Measurements from ENCODE around the gene IFITM10. TPM values are rescaled to one million over a fixed set of nuclear protein-coding genes. Genes with fewer than 3 reads are reported as not detected.

Gene IFITM10
- total and polyA plus RNA-seq, 2 donors (not counting 1 experiment from before 2014, with no cell fraction given), result 0.09 to 1.7 TPM

GRCh38 chr11:1792461-1792860, 42.1 kb upstream of the IFITM10 start:
- Histone ChIP-seq H3K4me2 (replicated peaks; ENCODE audit: low read depth, low read length, poor library complexity, severe bottlenecking) (no peak overlapping the region), H3K4me1 (ENCODE audit: control insufficient read depth in 2 of 2, insufficient read depth in 2 of 2, low read length in 2 of 2) (no peaks in the 10 kb centered on the region), H3K27ac (ENCODE audit: low read length in 2 of 2) (no peak overlapping the region), H3K27me3 (replicated peaks in 1 of 4; ENCODE audit: control extremely low read depth in 1 of 4, control insufficient read depth in 3 of 4, insufficient read depth in 4 of 4, low read length in 3 of 4) (peaks cover 0 to 7% (median 0%) of the 10 kb centered on the region in 4 experiments), H4K20me1 (ENCODE audit: control insufficient read depth, insufficient read depth, low read length, poor library complexity, severe bottlenecking) (no peaks in the 10 kb centered on the region), H3K79me2 (ENCODE audit: control insufficient read depth, insufficient read depth, low read length) (no peaks in the 10 kb centered on the region), H3K9me3 (ENCODE audit: control extremely low read depth in 1 of 3, control insufficient read depth in 2 of 3, insufficient read depth in 1 of 3, low read length in 2 of 3) (no peaks in the 10 kb centered on the region), H3K36me3 (replicated peaks in 1 of 2; ENCODE audit: control extremely low read depth in 1 of 2, control insufficient read depth in 1 of 2, extremely low read depth in 1 of 2, insufficient read depth in 2 of 2, low read length in 1 of 2) (no peaks in the 10 kb centered on the region), H3K4me3 (ENCODE audit: control extremely low read depth in 1 of 5, extremely low read depth in 1 of 5, insufficient read depth in 1 of 5, low read depth in 2 of 5, low read length in 4 of 5) (no peak overlapping the region), H2AFZ (ENCODE audit: insufficient read depth, low read depth, low read length, poor library complexity, severe bottlenecking) (no peak overlapping the region), H3K9ac (ENCODE audit: low read length) (no peak overlapping the region)
- ChIA-PET POLR2A (interaction anchor here (0.6 kb wide), 1 partner anchor 64 kb away, joined by 3 read pairs; no protein-coding TSS in a partner anchor), CTCF (interaction anchor here (0.7 kb wide), 1 partner anchor 815 kb away, joined by 4 read pairs; no protein-coding TSS in a partner anchor)
- DNase-seq, result no peak
- H3K27me3 Mint-ChIP-seq, result peaks cover 32% of the 10 kb centered on the region
- no peaks in the 10 kb centered on the region for H3K9me3 Mint-ChIP-seq (ENCODE audit: insufficient read depth)
- intact Hi-C loops (cut with micrococcal nuclease), result no loop called here
- WGBS (ENCODE audit: insufficient coverage), result 78% methylated on average over 10 of the region's 12 CpGs
- peaks cover 2% of the 10 kb centered on the region for H3K4me1 Mint-ChIP-seq
- no peak for ATAC-seq (ENCODE audit: low read depth)
- H3K27ac Mint-ChIP-seq, result no peak overlapping the region
- H3K4me3 Mint-ChIP-seq, result no peak overlapping the region
- TF ChIP-seq CTCF (IDR thresholded peaks at IDR 0.05) (no peak), EZH2 (IDR thresholded peaks at IDR 0.05; ENCODE audit: borderline replicate concordance, insufficient read depth, low read depth, low read length, poor library complexity, severe bottlenecking) (no peak)

DNA sequence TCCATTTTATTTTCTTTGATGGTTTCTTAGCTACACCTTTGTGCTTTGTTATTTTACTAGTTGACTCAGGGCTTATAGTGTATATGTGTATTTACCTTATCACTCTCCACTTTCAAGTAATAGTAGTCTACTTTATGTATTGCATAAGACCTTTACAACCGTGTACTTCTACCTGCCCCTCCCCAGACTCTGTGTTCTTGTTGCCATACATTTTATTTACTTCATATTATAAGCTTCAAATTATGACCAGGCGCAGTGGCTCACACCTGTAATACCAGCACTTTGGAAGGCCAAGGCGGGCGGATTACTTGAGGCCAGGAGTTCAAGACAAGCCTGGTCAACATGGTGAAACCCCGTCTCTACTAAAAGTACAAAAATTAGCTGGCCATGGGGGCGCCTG, 41.5 kb upstream of the IFITM10 start:
- H3K4me1 Mint-ChIP-seq, result peaks cover 2% of the 10 kb centered on the region
- DNase-seq, result no peak
- intact Hi-C loops (cut with micrococcal nuclease), result no loop called here

More for the DNA sequence above, 41.5 kb upstream of the IFITM10 start:
- H3K9me3 Mint-ChIP-seq (ENCODE audit: insufficient read depth), result no peaks in the 10 kb centered on the region
- H3K4me3 Mint-ChIP-seq, result no peak overlapping the region
- CTCF ChIA-PET, result interaction anchor here (1.2 kb wide), 1 partner anchor 8 kb away, joined by 5 read pairs; no protein-coding TSS in a partner anchor
- H3K27ac Mint-ChIP-seq, result no peak overlapping the region
- no peak overlapping the region for H3K27ac ChIP-seq (ENCODE audit: low read length in 2 of 2)
- H3K27me3 Mint-ChIP-seq, result peaks cover 28% of the 10 kb centered on the region
- H2AFZ ChIP-seq (ENCODE audit: insufficient read depth, low read depth, low read length, poor library complexity, severe bottlenecking), result no peak overlapping the region
- no peaks in the 10 kb centered on the region for H3K36me3 ChIP-seq (replicated peaks in 1 of 2; ENCODE audit: control extremely low read depth in 1 of 2, control insufficient read depth in 1 of 2, extremely low read depth in 1 of 2, insufficient read depth in 2 of 2, low read length in 1 of 2)
- H3K4me3 ChIP-seq (ENCODE audit: control extremely low read depth in 1 of 5, extremely low read depth in 1 of 5, insufficient read depth in 1 of 5, low read depth in 2 of 5, low read length in 4 of 5), result no peak overlapping the region
- 100% methylated on average over 4 of the region's 6 CpGs for WGBS (ENCODE audit: insufficient coverage)
- H3K9me3 ChIP-seq (ENCODE audit: control extremely low read depth in 1 of 3, control insufficient read depth in 2 of 3, insufficient read depth in 1 of 3, low read length in 2 of 3), result no peaks in the 10 kb centered on the region
- H4K20me1 ChIP-seq (ENCODE audit: control insufficient read depth, insufficient read depth, low read length, poor library complexity, severe bottlenecking), result no peaks in the 10 kb centered on the region
- POLR2A ChIA-PET, result no interaction called here
- no peaks in the 10 kb centered on the region for H3K79me2 ChIP-seq (ENCODE audit: control insufficient read depth, insufficient read depth, low read length)
- TF ChIP-seq CTCF (IDR thresholded peaks at IDR 0.05), result no peak
- TF ChIP-seq EZH2 (IDR thresholded peaks at IDR 0.05; ENCODE audit: borderline replicate concordance, insufficient read depth, low read depth, low read length, poor library complexity, severe bottlenecking), result no peak
- H3K27me3 ChIP-seq (replicated peaks in 1 of 4; ENCODE audit: control extremely low read depth in 1 of 4, control insufficient read depth in 3 of 4, insufficient read depth in 4 of 4, low read length in 3 of 4), result peaks cover 0 to 5% (median 0%) of the 10 kb centered on the region in 4 experiments
- no peak overlapping the region for H3K4me2 ChIP-seq (replicated peaks; ENCODE audit: low read depth, low read length, poor library complexity, severe bottlenecking)
- no peak for ATAC-seq (ENCODE audit: low read depth)
- no peaks in the 10 kb centered on the region for H3K4me1 ChIP-seq (ENCODE audit: control insufficient read depth in 2 of 2, insufficient read depth in 2 of 2, low read length in 2 of 2)
- no peak overlapping the region for H3K9ac ChIP-seq (ENCODE audit: low read length)

Measured in B cell (primary cell).